DND-41 (cell line): ENCODE measurements around the gene TDRD1.

Experiments
- EZH2 ChIP-seq: IDR thresholded peaks from 3 replicates; pipeline ENCODE4 v1.6.1; 2012; ENCODE audit warnings: borderline replicate concordance, low read depth, mild to moderate bottlenecking, moderate library complexity, low read length, inconsistent platforms; ENCODE audit not compliant: severe bottlenecking
- TF ChIP-seq, protein P1 (sequence below): IDR thresholded peaks from 2 replicates; pipeline ENCODE4 v1.5.1; 2012; ENCODE audit warnings: borderline replicate concordance, low read length, moderate library complexity, mild to moderate bottlenecking; ENCODE audit not compliant: poor library complexity, severe bottlenecking; ENCODE audit errors: extremely low read depth

DNA sequence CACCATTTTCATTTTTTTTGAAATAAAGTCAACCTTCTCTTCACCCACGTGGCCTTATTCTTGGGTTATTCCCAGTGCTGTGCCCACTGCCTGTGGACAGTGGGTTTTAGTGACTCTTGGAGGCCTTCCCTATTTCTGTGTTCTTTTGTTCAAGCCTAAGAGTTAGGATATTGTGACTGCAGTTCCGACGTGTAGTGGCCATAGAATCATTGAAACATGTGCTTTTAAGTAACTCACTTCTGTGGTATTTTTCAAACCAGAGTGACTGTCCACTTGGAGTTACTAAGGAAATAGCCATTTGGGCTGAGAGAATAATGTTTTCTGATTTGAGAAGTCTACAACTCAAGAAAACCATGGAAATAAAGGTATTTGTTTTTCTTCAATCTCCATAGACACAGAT, 23.7 kb downstream of the TDRD1 start:
- TF ChIP-seq, protein P1, sequence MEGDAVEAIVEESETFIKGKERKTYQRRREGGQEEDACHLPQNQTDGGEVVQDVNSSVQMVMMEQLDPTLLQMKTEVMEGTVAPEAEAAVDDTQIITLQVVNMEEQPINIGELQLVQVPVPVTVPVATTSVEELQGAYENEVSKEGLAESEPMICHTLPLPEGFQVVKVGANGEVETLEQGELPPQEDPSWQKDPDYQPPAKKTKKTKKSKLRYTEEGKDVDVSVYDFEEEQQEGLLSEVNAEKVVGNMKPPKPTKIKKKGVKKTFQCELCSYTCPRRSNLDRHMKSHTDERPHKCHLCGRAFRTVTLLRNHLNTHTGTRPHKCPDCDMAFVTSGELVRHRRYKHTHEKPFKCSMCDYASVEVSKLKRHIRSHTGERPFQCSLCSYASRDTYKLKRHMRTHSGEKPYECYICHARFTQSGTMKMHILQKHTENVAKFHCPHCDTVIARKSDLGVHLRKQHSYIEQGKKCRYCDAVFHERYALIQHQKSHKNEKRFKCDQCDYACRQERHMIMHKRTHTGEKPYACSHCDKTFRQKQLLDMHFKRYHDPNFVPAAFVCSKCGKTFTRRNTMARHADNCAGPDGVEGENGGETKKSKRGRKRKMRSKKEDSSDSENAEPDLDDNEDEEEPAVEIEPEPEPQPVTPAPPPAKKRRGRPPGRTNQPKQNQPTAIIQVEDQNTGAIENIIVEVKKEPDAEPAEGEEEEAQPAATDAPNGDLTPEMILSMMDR, result no peak
- TF ChIP-seq EZH2, result no peak
